Kidney capillary endothelial cell (primary cell): ENCODE results near the gene ARF6.
"Not testable (repeated sequence)": the region's sequence is repeated elsewhere in the genome, so short reads cannot be mapped to it uniquely, and the experiment has no call there.

Source experiments
- DNase-seq: peaks from one replicate; pipeline ENCODE4 v3.0.0-alpha.2; 2018; ENCODE audit warnings: low spot score

Gene ARF6

GRCh38 chr14:49892636-49893308 is at the start of gene ARF6:
Gene ARF6, plus strand, starts transcription at chr14:49893082. Its CDS starts 655 bp downstream, at chr14:49893737.
- DNase-seq = peak; percentile 97

- no peak for DNase-seq
Observed at GRCh38 chr14:49849213-49849847, 43.6 kb upstream of the ARF6 start.

- peak; percentile 30 for DNase-seq
Observed at GRCh38 chr14:49851813-49852212, 41.1 kb upstream of the ARF6 start.

GRCh38 chr14:49852301-49853157 is 40.4 kb upstream of the ARF6 start, which contains the start of gene NEMF:
Gene NEMF, minus strand, starts transcription at chr14:49852788. Its CDS starts 35 bp downstream, at chr14:49852753.
- DNase-seq = peak; percentile 88

GRCh38 chr14:49853158-49853477 is 39.8 kb upstream of the ARF6 start:
- DNase-seq = no peak

DNA sequence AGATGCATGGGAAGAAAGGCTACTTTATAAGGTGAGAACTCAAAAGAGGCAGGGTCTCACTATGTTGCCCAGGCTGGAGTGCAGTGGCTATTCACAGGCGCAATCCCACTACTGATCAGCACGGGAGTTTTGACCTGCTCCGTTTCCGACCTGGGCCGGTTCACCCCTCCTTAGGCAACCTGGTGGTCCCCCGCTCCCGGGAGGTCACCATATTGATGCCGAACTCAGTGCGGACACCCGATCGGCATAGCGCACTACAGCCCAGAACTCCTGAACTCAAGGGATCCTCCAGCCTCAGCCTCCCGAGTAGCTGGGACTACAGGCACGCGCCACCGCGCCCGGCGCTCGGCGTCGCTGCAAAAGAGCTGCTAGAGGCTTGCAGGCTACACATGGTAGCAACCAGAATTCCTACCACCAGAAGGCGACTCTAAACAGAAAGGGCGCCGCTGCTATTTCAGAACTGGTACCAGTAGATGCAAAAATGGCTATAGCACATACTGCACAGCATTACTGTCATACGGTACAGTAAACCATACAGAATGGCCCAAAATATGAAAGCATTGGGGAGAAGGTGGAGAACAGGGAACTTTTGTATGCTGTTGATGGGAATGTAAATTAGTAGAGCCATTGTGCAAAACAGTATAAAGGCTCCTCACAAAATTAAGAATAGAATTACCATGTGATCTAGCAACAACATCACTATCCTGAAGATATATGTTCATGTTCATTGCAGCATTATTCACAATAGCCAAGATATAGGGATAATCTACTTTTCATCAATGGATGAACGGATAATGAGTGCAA is 39.1 kb upstream of the ARF6 start:
- DNase-seq = peak; percentile 84

DNA sequence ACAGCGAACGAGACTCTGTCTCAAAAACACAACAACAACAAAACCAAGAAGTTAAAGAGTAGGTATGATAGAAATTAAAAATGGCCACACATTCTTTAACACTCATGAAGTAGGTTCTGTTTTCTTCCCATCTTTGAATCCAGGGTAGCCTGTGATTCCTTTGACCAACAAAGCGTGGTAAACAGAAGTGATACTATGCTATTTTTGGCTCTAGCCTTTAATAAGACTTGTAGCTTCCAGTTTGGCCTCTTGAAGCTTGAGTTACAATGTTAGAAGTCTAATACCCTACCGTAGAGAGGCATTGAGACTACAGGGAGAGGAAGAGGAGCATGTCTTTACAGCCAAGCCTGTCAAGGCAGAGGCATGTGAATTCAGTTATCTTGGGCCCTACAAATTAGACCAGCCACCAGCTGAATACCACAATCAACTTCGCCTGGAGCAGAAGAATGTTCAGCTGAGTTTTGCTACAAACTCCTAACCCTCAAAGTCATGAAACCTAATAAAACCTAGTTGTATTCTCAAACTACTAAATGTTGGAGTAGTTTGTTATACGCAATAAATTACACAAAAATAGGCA is 35.4 kb upstream of the ARF6 start:
- no peak for DNase-seq

DNA sequence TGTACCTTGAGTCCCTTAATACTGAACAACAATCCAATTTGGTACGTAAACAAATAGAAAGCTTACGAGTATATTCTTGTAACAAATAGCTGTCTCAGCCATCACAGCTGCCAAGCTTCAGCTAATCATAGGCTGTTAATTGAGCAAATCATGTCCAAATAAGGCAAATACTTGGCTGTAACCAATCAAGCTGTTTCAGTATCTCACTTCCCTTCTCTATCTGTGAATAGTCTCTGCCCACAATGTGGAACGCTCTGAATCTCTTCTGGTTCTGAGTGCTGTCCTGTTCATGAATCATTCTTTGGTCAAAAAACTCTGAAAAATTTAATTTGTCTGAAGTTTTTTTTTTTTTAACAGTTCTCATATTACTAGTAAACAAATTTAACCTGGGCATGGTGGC is 34.5 kb upstream of the ARF6 start:
- DNase-seq = no peak

GRCh38 chr14:49860988-49861698 is 31.7 kb upstream of the ARF6 start:
- no peak for DNase-seq

- DNase-seq = peak; percentile 63
Observed at GRCh38 chr14:49861699-49862088, 31.2 kb upstream of the ARF6 start.

DNA sequence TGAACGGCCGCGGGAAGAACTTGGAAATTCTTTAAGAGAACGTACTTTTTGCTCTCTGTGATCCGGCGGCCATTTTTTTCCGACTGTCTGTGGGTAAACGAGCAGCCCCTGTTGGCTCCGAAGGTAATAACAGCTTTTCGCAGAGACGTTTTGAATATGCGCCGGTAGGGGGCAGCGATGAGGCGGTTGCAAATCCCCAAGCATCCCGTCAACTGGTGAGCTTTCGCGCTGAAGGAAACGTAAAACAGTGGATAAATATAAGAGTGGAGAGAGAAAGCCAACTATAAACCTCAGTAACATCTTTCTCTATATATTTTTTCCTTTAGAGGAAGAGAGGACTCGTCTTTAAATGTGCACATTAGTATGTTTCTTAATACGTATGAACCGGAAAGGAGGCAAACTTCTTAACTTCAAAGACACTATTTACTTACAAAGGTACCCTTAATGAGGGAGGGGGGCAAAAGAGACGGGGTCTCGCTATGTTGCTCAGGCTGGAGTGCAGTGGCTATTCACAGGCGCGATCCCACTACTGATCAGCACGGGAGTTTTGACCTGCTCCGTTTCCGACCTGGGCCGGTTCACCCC is 30.7 kb upstream of the ARF6 start:
- peak; percentile 87 for DNase-seq

GRCh38 chr14:49863487-49864281 is 29.2 kb upstream of the ARF6 start:
- no peak for DNase-seq

GRCh38 chr14:49865431-49865859 is 27.4 kb upstream of the ARF6 start:
- DNase-seq = peak; percentile 75

DNA sequence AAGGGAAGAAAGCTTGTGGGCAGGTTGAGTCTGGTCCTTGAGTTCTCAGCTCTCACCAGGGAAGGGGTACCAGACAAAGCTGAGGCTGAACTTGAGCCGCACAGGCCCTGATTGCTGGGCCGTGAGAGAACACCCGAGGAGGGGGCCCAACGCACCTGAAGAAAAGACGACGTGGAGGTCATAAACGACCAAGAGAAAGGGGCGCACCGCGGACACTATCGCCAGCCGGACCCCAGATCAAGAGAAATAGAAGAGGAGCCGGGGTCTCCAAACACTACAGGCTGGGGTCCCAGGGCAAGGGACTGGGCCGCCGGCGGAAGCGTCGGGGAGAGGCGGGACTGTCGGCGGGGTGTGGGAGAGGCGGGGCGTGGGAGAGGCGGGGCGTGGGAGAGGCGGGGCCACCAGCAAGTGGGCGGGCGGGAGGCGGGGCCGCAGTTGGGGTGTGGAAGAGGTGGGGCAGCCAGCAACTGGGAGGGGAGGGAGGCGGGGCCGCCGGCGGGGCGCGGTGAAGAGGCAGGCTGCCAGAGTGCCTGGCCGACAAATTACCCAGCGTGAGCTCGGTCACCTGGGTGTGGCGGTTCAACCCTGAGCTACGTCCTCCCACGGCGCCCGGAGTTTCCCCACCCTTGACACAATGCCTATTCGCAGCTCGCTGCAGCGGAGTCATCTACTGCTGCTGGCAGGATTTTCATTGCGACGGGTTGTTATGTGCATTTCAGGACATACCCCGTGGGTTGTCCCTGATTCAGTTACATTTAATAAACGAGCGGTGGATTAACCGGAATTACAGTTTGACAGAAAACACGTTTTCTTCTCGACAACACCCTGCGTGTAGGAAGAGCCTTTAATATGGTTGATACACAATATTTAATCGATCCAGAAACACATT is 24.8 kb upstream of the ARF6 start:
- peak; percentile 95 for DNase-seq

GRCh38 chr14:49868720-49869114 is 24.2 kb upstream of the ARF6 start:
- peak; percentile 7 for DNase-seq

DNA sequence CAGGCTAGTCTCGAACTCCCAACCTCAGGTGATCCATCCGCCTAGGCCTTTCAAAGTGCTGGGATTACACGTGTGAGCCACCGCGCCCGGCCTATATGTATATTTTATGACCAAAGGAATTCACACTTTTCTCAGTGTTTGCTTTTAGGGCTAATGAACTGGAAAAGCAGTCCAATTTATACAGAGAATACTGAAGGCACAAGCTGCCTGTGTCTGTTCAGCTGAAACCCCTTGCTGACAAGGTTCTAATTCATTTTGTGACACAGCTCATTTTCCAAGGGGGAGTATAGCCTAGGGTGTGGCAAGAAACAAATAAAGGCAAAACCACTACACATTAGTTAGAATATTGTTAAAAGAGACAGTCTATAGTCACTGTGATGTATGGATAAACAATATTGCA is 22.0 kb upstream of the ARF6 start:
- DNase-seq = no peak

DNA sequence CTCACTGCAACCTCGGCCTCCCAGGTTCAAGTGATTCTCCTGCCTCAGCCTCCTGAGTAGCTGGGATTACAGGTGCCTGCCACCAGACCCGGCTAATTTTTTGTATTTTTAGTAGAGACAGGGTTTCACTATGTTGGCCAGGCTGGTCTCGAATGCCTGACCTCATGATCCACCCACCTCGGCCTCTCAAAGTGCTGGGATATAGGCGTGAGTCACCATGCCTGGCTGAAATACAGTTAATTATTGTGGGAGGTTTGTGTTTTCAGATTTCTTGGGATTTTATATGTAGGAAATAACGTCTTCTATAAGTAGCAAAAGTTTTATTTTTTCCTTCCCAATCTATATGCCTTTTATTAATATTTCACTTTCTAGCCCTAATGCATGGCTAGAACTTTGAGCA is 19.3 kb upstream of the ARF6 start:
- not testable (repeated sequence) for DNase-seq

GRCh38 chr14:49875640-49876198 is 17.2 kb upstream of the ARF6 start:
- DNase-seq = no peak
